GM21825 (cell line): ENCODE measurements around the gene TRPV3.
"Not testable (repeated sequence)": the region's sequence is repeated elsewhere in the genome, so short reads cannot be mapped to it uniquely, and the experiment has no call there.

Source experiments
- ATAC-seq: cut with Tn5 transposase; IDR thresholded peaks from one replicate; pipeline ENCODE4 v1.9.1; 2021; ENCODE audit warnings: mild to moderate bottlenecking, moderate library complexity; ENCODE audit not compliant: unreplicated experiment

The TRPV3 gene

GRCh38 chr17:3557768-3558583 lies at the start of gene TRPV3:
TRPV3 (minus strand) TSS chr17:3557812; CDS start chr17:3554850, 2,962 bp downstream.
- no peak for ATAC-seq

GRCh38 chr17:3603870-3604259 lies 46.3 kb upstream of the TRPV3 start:
- no peak for ATAC-seq

- ATAC-seq = no peak
Measured at GRCh38 chr17:3603119-3603869, 45.7 kb upstream of the TRPV3 start.

- ATAC-seq = no peak
Measured at GRCh38 chr17:3602499-3602898, 44.9 kb upstream of the TRPV3 start.

GRCh38 chr17:3600529-3601205 lies 43.1 kb upstream of the TRPV3 start:
- ATAC-seq = no peak

- no peak for ATAC-seq
Measured at GRCh38 chr17:3598078-3598477, 40.5 kb upstream of the TRPV3 start.

- ATAC-seq = no peak
Measured at GRCh38 chr17:3596804-3597464, 39.3 kb upstream of the TRPV3 start.

- no peak for ATAC-seq
Measured at GRCh38 chr17:3594976-3595375, 37.4 kb upstream of the TRPV3 start.

GRCh38 chr17:3594051-3594800 lies 36.6 kb upstream of the TRPV3 start:
- ATAC-seq = no peak

DNA sequence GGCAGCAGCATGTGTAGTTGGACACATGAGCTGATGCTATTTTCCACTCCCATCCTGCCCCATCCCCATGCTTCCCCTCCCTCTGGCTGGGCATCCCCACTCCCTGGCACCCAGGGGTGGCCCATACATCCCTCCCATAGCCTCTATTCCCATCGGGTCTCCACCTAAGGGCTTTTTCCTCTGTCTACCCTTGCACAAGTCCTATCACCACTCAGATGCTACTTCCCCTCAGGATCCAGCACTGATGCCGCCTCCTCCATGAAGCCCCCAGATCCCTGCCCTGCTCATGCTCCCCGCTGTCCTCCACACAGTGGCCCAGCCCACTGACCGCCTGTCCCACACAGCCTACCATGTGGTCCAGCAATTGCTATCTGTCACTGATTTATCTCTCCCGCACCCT lies 35.8 kb upstream of the TRPV3 start:
- ATAC-seq = no peak

DNA sequence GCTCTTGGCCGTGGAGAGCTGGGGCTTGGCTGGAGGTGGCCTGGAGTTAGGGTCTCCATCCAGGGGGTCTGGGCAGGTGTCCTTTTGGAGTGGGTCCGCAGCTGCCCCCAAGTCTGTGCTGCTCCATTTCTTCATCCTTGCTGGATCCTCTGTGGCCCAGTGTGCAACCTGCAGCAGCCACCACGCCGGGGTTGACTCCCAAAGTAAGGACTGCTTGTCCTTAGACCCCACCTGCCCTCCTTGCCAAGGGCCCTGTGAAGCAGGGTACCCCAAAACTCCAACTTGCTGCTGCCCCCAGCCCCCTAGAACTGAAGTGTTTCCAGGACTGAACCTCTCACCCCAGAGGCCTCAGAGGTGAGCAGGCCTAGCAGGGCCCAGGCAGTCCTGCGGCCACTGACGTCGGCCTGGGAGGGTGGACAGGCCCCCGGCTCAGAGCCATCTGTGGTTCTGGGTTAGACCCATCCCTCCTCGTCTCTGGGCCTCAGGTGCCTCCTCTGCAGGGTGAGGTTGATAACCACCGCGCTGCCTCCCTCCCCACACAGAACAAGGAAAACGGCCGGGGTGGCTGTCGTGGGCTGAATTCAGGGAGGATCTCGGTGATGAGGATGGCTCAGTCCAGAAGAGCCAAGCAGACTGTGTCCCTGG lies 34.7 kb upstream of the TRPV3 start:
- ATAC-seq = no peak

DNA sequence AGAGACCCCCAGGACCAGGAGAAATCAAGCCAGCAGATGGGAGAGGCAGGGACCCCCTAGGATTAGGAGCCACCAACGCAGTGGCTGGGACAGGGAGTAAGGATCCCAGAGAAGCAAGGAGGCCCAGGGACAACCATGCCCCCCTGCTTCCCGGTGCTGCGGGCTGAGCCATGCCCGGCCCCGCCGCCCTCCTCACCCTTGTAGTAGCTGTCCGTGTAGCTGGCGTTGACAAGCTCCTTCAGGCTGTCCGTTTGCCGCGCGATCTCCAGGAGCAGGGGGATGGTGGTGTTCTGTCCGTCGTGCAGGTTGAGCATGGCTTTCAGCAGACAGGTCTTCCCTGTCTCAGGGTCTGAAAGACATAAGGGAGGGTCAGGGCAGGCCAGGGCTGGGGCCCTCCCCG lies 33.2 kb upstream of the TRPV3 start:
- ATAC-seq = no peak

- ATAC-seq = no peak
Measured at GRCh38 chr17:3590231-3590630, 32.6 kb upstream of the TRPV3 start.

DNA sequence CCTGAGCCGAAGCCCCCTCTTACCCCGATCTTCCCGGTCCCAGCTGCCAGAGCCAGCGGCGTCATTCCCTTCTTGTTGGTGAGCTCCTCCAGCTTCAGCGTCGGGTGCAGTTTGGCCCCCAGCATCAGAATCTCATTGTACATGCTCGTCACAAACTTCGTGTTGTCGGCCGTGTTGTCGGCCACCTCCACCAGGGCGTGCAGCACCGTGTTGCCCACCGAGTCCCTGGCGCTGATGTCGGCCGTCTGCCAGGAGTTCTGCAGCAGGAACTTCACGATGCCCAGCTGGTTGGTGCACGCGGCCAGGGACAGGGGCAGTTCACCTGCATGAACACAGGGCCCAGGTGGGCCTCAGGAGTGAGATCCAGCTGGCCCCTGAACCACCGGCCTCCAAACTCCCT lies 32.2 kb upstream of the TRPV3 start:
- no peak for ATAC-seq

- no peak for ATAC-seq
Measured at GRCh38 chr17:3585826-3586225, 28.2 kb upstream of the TRPV3 start.

DNA sequence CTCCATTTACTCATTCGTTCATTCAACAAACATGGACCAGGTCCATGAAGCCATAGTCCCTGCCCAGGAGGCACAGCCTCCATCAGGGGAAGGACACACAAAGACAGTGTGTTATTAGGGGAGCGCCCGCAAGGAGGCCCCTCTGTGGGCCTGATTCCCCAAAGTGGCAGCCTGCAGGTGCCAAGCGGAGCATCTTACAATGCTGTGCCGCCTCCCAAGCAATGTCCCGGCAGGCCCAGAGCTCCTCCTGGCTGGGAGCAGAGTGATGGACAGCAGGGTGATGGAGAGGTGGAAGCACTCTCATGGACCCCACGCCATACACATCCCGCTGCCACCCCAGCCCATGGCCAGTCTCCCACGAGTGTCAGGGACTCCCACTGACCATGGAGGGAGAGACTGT lies 25.8 kb upstream of the TRPV3 start:
- no peak for ATAC-seq

DNA sequence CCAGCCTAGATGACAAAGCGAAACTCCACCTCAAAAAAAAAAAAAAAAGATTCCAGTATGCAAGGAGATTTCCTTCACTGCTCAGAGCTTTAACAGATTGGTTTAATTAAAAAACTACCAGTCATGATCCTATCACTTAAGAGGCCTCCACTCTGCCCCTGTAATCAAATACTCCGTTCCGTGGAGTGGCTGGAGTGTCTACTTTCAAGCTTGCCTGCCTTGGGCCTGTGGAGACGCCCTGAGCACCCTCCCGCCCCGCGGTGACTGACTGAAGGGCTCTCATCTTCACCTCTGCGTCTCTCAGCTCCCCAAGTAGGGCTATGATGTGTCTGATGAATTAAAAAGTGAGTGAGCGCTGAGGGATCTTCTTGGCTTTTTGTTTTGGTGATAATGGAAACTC lies 25.3 kb upstream of the TRPV3 start:
- no peak for ATAC-seq

DNA sequence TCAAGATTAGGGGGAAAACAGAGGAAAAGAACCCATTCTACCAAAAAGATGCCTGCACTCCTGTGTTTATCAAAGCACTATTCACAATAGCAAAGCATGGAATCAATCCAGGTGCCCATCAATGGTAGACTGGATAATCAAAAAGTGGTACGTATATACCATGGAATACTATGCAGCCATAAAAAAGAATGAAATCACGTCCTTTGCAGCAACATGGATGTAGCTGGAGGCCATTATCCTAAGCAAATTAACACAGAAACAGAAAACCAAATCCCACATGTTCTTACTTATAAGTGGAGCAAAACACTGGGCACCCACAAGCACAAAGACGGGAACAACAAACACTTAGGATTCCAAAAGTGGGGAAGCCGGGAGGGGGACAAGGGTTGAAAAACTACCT lies 21.1 kb upstream of the TRPV3 start:
- ATAC-seq = not testable (repeated sequence)

DNA sequence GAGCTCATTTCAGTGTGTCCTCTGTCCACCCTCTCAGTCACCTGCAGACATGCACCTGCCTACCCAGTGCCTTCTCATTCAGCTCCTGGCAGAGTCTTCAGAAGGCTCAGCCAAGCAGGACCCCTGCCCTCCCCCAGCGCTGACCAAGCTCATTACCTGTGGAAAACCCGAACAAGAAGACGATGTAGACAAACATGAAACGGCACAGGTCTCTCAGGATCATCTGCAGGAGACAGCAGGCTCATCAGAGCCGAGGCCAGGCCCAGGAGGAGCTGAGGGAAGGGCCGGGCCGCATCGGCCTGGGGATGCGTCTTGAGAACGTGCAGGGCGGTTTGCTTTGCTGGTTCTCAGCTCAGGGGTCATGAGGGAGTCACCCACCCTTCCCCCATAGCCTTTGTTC lies 19.4 kb upstream of the TRPV3 start:
- ATAC-seq = no peak

DNA sequence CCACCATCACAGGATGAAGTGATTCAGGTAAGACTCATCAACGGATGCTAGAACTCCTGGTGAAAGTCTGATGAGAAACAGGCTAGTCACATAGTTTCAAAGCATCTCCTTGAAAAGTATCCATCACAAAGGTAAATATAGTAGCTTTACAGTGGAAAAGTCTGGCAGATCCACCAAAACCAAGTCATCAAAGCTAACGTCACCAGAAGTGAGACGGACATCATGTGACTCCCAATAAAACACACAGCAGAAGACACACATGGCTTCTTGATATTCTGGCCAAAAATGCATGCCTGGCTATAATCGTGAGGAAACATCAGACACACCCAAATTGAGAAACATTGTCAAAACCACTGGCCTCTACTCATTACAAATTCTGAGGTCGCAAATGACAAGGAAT lies 17.9 kb upstream of the TRPV3 start:
- ATAC-seq = no peak
